Measurements from ENCODE around the gene DTX3L. TPM values are rescaled to one million over a fixed set of nuclear protein-coding genes. Genes with fewer than 3 reads are reported as not detected.

DTX3L gene
- total and polyA plus RNA-seq, 8 donors = 19.2 to 75.3 (median 22.8) TPM

DNA sequence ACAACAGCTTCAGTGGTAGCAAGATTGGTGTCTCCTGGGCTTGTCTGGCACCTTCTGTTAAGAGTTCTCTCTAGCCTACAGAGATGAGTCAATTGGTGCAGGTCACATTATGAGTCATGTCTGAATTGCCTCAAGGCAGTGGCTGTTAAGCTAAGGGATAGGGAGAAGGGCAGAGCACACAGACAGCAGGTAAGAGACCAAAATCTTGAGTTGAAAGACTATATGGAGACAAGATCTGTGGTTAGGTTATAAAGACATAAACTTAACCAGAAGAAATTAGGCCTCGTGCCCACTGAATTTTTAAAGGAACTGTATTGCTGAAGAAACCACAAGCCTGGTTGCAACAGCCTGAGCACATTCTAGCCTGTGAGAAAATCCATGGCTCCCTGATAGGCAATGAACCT, 30.2 kb upstream of the DTX3L start:
- Histone ChIP-seq H3K27me3 (no peaks in the 10 kb centered on the region), H3K9me3 (no peaks in the 10 kb centered on the region), H3K4me1 (peaks cover 0 to 7% of the 10 kb centered on the region in 2 donors), H3K36me3 (peaks cover 0 to 99% of the 10 kb centered on the region in 2 donors), H3K4me3 (no peak overlapping the region), H3K27ac (no peak overlapping the region)
- no peak for DNase-seq
- TF ChIP-seq CTCF (IDR thresholded peaks at IDR 0.05) = no peak
- ATAC-seq = peak; percentile 74
- intact Hi-C loops (cut with DNase I) = no loop called here

GRCh38 chr3:122535964-122536631, 28.0 kb upstream of the DTX3L start:
- Histone ChIP-seq H3K27me3 (no peaks in the 10 kb centered on the region), H3K4me3 (no peak overlapping the region), H3K4me1 (peaks cover 0 to 16% of the 10 kb centered on the region in 2 donors), H3K36me3 (peaks cover 6 to 99% of the 10 kb centered on the region in 2 donors), H3K27ac (no peak overlapping the region), H3K9me3 (no peaks in the 10 kb centered on the region)
- DNase-seq (no peak), ATAC-seq (no peak)
- TF ChIP-seq CTCF (IDR thresholded peaks at IDR 0.05) = no peak
- intact Hi-C loops (cut with DNase I) = no loop called here

- TF ChIP-seq CTCF (IDR thresholded peaks at IDR 0.05) = no peak
- Histone ChIP-seq H3K4me1 (peaks cover 0 to 16% of the 10 kb centered on the region in 2 donors), H3K36me3 (peaks cover 6 to 99% of the 10 kb centered on the region in 2 donors)
These were observed 27.5 kb upstream of the DTX3L start for GRCh38 chr3:122536632-122537001.

DNA sequence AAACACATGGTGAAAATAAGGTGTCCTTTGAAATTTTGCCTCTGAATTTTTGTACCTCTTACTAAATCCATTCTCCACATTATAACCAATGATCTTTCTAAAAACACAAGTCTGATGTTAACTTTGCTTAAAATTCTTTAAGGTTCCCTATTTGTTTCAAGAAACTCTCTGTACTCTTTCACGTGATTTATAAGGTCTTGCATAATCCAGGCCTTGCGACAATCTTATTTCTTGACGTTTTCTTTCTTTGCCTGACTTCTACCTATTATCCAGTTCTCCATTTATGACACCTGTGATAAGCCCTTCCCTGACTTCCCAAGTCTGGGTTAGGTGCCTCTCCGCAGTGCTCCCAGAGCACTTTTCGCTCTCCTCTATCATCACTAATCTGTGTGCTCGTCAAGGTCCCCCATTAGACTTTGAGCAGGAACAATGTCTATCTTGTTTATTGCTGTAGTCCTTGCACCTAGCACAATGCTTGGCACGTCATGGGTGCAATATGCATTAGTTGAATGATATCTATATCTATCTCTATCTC, 25.1 kb upstream of the DTX3L start:
- no peaks in the 10 kb centered on the region for H3K27me3 ChIP-seq
- peak overlapping the region in 1 of 2 donors; percentile 29 for H3K27ac ChIP-seq
- DNase-seq (no peak), ATAC-seq (no peak)
- H3K4me1 ChIP-seq = peaks cover 0 to 15% of the 10 kb centered on the region in 2 donors
- no peak for TF ChIP-seq CTCF (IDR thresholded peaks at IDR 0.05)
- H3K4me3 ChIP-seq = no peak overlapping the region
- H3K9me3 ChIP-seq = no peaks in the 10 kb centered on the region
- intact Hi-C loops (cut with DNase I) = no loop called here
- peaks cover 6 to 98% of the 10 kb centered on the region in 2 donors for H3K36me3 ChIP-seq

More at GRCh38 chr3:122536632-122537001, 27.5 kb upstream of the DTX3L start:
- no peak overlapping the region for H3K27ac ChIP-seq
- H3K27me3 ChIP-seq = no peaks in the 10 kb centered on the region
- H3K4me3 ChIP-seq = no peak overlapping the region
- DNase-seq = no peak
- no peaks in the 10 kb centered on the region for H3K9me3 ChIP-seq
- intact Hi-C loops (cut with DNase I) = no loop called here
- ATAC-seq = no peak

GRCh38 chr3:122546151-122546550, 18.0 kb upstream of the DTX3L start:
- Histone ChIP-seq H3K36me3 (peaks cover 0 to 97% of the 10 kb centered on the region in 2 donors), H3K9me3 (no peaks in the 10 kb centered on the region), H3K4me1 (no peaks in the 10 kb centered on the region), H3K27me3 (no peaks in the 10 kb centered on the region), H3K4me3 (no peak overlapping the region), H3K27ac (no peak overlapping the region)
- ATAC-seq (no peak), DNase-seq (peak in 1 of 4 donors; percentile 8)
- intact Hi-C loops (cut with DNase I) = no loop called here
- TF ChIP-seq CTCF (IDR thresholded peaks at IDR 0.05) = no peak

All from left lung (tissue), 10 donors.